ENCODE results near the gene CTU2. TPM values are rescaled to one million over a fixed set of nuclear protein-coding genes. Genes with fewer than 3 reads are reported as not detected.

CTU2 gene
- total and polyA plus RNA-seq, 8 donors, result 1.8 to 53.3 (median 14.8) TPM

GRCh38 chr16:88749358-88749757 is 43.1 kb downstream of the CTU2 start:
- H3K4me3 ChIP-seq, result no peak overlapping the region
- no peaks in the 10 kb centered on the region for H3K27me3 ChIP-seq
- 94 to 96% (median 96%) methylated on average over 26 of the region's 26 CpGs for WGBS, 5 donors
- intact Hi-C loops (cut with DNase I; ENCODE audit: low total_unique reads), result no loop called here
- no peak overlapping the region for H3K27ac ChIP-seq
- TF ChIP-seq POLR2AphosphoS5 (IDR thresholded peaks at IDR 0.05), result no peak
- TF ChIP-seq EP300 (IDR thresholded peaks at IDR 0.05), result no peak
- TF ChIP-seq, protein P1, sequence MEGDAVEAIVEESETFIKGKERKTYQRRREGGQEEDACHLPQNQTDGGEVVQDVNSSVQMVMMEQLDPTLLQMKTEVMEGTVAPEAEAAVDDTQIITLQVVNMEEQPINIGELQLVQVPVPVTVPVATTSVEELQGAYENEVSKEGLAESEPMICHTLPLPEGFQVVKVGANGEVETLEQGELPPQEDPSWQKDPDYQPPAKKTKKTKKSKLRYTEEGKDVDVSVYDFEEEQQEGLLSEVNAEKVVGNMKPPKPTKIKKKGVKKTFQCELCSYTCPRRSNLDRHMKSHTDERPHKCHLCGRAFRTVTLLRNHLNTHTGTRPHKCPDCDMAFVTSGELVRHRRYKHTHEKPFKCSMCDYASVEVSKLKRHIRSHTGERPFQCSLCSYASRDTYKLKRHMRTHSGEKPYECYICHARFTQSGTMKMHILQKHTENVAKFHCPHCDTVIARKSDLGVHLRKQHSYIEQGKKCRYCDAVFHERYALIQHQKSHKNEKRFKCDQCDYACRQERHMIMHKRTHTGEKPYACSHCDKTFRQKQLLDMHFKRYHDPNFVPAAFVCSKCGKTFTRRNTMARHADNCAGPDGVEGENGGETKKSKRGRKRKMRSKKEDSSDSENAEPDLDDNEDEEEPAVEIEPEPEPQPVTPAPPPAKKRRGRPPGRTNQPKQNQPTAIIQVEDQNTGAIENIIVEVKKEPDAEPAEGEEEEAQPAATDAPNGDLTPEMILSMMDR (IDR thresholded peaks at IDR 0.05), result no peak
- TF ChIP-seq POLR2A (IDR thresholded peaks at IDR 0.05), result no peak
- DNase-seq, result no peak
- peaks cover 13 to 53% (median 34%) of the 10 kb centered on the region in 4 donors for H3K4me1 ChIP-seq
- H3K9me3 ChIP-seq, result no peaks in the 10 kb centered on the region
- peaks cover 0 to 25% (median 10%) of the 10 kb centered on the region in 4 donors for H3K36me3 ChIP-seq

GRCh38 chr16:88750854-88751253 is 44.6 kb downstream of the CTU2 start:
- TF ChIP-seq EP300 (IDR thresholded peaks at IDR 0.05), result no peak
- TF ChIP-seq POLR2AphosphoS5 (IDR thresholded peaks at IDR 0.05), result no peak
- TF ChIP-seq, protein P1 (IDR thresholded peaks at IDR 0.05), result no peak
- no peak for TF ChIP-seq POLR2A (IDR thresholded peaks at IDR 0.05)
- no peak overlapping the region for H3K4me3 ChIP-seq
- no peak for DNase-seq
- 82 to 98% (median 87%) methylated on average over 6 to 12 of the region's 12 CpGs for WGBS, 5 donors
- H3K9me3 ChIP-seq, result no peaks in the 10 kb centered on the region
- H3K27ac ChIP-seq, result no peak overlapping the region
- peaks cover 7 to 53% (median 32%) of the 10 kb centered on the region in 4 donors for H3K4me1 ChIP-seq
- no peaks in the 10 kb centered on the region for H3K27me3 ChIP-seq
- H3K36me3 ChIP-seq, result peaks cover 0 to 29% (median 10%) of the 10 kb centered on the region in 4 donors
- intact Hi-C loops (cut with DNase I; ENCODE audit: low total_unique reads), result no loop called here

GRCh38 chr16:88752386-88753002 is 46.2 kb downstream of the CTU2 start:
- Histone ChIP-seq H3K4me1 (peaks cover 0 to 36% (median 21%) of the 10 kb centered on the region in 4 donors), H3K36me3 (peaks cover 0 to 29% (median 10%) of the 10 kb centered on the region in 4 donors), H3K27me3 (no peaks in the 10 kb centered on the region), H3K9me3 (no peaks in the 10 kb centered on the region), H3K4me3 (no peak overlapping the region), H3K27ac (no peak overlapping the region)
- no peak for DNase-seq
- TF ChIP-seq POLR2A (IDR thresholded peaks at IDR 0.05) (no peak), POLR2AphosphoS5 (IDR thresholded peaks at IDR 0.05) (no peak), EP300 (IDR thresholded peaks at IDR 0.05) (no peak)
- TF ChIP-seq, protein P1 (IDR thresholded peaks at IDR 0.05), result no peak
- intact Hi-C loops (cut with DNase I; ENCODE audit: low total_unique reads), result no loop called here
- 90 to 96% (median 94%) methylated on average over 16 of the region's 16 CpGs for WGBS, 5 donors

DNA sequence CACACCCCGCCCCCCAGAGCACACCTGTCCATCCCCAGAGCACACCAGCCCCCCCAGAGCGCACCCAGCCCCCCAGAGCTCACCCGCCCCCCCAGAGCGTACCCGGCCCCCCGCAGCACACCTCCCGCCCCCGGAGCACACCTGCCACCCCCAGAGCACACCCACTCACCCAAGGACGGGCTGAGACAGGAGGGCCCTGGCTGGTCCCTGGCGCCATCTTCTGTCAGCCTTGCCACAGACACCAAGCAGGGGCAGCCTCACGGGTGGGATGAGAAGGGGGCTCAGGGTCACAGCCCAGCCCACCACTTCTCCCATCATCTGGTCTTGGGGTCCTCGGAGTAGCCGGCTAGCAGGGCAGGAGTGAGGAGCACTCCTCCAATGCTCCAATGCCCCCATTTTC is 46.9 kb downstream of the CTU2 start:
- no peak for DNase-seq
- Histone ChIP-seq H3K4me3 (no peak overlapping the region), H3K36me3 (peaks cover 0 to 23% (median 10%) of the 10 kb centered on the region in 4 donors), H3K27ac (peak overlapping the region in 1 of 5 donors; percentile 62), H3K27me3 (no peaks in the 10 kb centered on the region), H3K4me1 (peaks cover 0 to 38% (median 20%) of the 10 kb centered on the region in 4 donors), H3K9me3 (no peaks in the 10 kb centered on the region)
- intact Hi-C loops (cut with DNase I; ENCODE audit: low total_unique reads), result no loop called here
- no peak for TF ChIP-seq POLR2AphosphoS5 (IDR thresholded peaks at IDR 0.05)
- 89 to 100% (median 90%) methylated on average over 7 to 13 of the region's 13 CpGs; no CpG with 5 or more reads in 1 of the 5 donors for WGBS, 5 donors

DNA sequence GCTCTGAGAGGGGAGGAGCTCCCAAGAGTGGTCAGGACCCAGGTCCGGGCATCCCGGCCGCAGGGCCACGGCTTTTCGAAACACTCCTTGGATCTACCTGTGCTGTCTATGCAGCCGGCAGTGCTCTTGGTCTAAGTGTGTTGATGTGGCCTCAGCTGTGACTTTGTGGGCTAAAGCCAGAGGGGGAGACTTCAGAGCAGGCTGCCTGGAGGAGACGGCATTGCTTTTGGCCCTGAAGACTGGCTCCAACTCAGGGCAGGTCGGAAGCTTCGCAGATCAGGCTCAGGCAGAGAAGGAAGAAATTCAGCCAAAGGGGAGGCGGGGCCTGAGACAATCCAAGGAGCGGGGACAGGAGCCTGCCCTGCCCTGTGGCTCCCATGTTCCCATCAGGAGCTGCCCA is 47.3 kb downstream of the CTU2 start:
- whole genome bisulfite sequencing, 5 donors, result 68 to 94% (median 82%) methylated on average over 6 to 11 of the region's 11 CpGs
- no peak for DNase-seq
- TF ChIP-seq EP300 (IDR thresholded peaks at IDR 0.05), result no peak
- peak overlapping the region in 2 of 5 donors; percentile 33 to 62 for H3K27ac ChIP-seq
- no peaks in the 10 kb centered on the region for H3K9me3 ChIP-seq
- no peaks in the 10 kb centered on the region for H3K27me3 ChIP-seq
- intact Hi-C loops (cut with DNase I; ENCODE audit: low total_unique reads), result no loop called here
- no peak overlapping the region for H3K4me3 ChIP-seq
- H3K36me3 ChIP-seq, result peaks cover 0 to 19% (median 10%) of the 10 kb centered on the region in 4 donors
- peaks cover 0 to 42% (median 20%) of the 10 kb centered on the region in 4 donors for H3K4me1 ChIP-seq

Data from stomach (tissue), 9 donors.